ENCODE data around the gene SMAD2. TPM values are rescaled to one million over a fixed set of nuclear protein-coding genes. Genes with fewer than 3 reads are reported as not detected.

The SMAD2 gene
- total RNA-seq, 1 donor: 118 TPM

DNA sequence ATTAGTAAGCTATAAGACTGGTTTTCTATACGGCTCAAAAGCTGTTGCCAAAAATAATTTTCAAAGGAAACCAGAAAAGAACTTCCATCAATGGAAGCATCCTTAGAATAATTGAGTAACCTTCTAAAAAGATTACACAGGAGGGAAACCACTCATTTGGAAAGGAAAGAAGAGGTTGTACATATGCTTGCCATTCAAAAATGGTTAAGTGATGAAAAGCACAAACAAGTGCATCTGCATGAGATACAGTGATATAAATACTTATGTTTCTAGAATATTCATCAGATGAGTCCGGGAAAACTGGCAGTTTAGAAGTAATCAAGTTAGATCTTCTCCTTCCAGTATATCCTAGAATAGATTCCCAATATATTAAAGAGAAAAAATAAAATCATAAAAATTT lies 20.1 kb upstream of the SMAD2 start:
- no peak overlapping the region for H3K4me3 ChIP-seq (ENCODE audit: low read depth, low read length)
- no peak for DNase-seq (ENCODE audit: low read depth)
- TF ChIP-seq, protein P1, sequence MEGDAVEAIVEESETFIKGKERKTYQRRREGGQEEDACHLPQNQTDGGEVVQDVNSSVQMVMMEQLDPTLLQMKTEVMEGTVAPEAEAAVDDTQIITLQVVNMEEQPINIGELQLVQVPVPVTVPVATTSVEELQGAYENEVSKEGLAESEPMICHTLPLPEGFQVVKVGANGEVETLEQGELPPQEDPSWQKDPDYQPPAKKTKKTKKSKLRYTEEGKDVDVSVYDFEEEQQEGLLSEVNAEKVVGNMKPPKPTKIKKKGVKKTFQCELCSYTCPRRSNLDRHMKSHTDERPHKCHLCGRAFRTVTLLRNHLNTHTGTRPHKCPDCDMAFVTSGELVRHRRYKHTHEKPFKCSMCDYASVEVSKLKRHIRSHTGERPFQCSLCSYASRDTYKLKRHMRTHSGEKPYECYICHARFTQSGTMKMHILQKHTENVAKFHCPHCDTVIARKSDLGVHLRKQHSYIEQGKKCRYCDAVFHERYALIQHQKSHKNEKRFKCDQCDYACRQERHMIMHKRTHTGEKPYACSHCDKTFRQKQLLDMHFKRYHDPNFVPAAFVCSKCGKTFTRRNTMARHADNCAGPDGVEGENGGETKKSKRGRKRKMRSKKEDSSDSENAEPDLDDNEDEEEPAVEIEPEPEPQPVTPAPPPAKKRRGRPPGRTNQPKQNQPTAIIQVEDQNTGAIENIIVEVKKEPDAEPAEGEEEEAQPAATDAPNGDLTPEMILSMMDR (IDR thresholded peaks at IDR 0.05; ENCODE audit: insufficient read depth, low read length): no peak

DNA sequence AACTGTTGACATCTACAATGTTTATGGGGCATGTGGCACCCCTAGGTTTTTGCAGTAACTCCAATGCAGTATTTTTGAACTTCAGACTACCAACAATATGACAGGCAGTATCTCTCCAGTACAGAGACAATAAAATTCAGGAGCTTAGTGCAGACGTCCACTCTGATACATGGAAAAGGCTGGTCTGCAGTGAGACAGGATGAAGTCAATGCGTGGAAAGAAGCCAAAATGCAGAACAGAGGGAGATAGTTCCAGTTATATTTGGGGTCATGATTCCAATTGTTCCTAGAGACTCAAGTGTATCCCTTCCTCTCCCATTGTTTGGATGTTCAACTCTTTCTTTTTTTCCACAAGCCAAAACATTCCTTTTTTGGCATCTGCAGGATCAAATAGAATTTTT lies 18.7 kb upstream of the SMAD2 start:
- no peak for DNase-seq (ENCODE audit: low read depth)
- TF ChIP-seq, protein P1 (IDR thresholded peaks at IDR 0.05; ENCODE audit: insufficient read depth, low read length): no peak
- no peak overlapping the region for H3K4me3 ChIP-seq (ENCODE audit: low read depth, low read length)

DNA sequence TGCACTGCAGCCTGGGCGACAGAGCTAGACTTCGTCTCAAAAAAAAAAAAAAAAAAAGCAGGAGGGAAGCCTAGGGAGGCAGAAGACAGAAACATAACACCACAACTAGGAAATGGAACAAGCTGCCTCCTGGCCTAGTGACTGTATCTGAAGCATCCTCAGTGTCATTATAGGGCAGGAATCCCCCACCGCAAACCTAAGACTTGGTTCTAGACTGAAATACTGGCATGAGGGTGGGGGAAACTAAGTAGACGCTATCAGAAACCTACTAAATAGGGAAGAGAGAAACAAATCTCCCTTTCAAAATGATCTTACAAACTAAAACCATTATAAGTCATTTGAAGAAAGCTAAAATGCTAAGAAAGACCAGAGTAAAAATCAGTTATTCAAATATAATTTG lies 16.4 kb upstream of the SMAD2 start:
- no peak for DNase-seq (ENCODE audit: low read depth)
- TF ChIP-seq, protein P1 (IDR thresholded peaks at IDR 0.05; ENCODE audit: insufficient read depth, low read length): no peak
- no peak overlapping the region for H3K4me3 ChIP-seq (ENCODE audit: low read depth, low read length)

DNA sequence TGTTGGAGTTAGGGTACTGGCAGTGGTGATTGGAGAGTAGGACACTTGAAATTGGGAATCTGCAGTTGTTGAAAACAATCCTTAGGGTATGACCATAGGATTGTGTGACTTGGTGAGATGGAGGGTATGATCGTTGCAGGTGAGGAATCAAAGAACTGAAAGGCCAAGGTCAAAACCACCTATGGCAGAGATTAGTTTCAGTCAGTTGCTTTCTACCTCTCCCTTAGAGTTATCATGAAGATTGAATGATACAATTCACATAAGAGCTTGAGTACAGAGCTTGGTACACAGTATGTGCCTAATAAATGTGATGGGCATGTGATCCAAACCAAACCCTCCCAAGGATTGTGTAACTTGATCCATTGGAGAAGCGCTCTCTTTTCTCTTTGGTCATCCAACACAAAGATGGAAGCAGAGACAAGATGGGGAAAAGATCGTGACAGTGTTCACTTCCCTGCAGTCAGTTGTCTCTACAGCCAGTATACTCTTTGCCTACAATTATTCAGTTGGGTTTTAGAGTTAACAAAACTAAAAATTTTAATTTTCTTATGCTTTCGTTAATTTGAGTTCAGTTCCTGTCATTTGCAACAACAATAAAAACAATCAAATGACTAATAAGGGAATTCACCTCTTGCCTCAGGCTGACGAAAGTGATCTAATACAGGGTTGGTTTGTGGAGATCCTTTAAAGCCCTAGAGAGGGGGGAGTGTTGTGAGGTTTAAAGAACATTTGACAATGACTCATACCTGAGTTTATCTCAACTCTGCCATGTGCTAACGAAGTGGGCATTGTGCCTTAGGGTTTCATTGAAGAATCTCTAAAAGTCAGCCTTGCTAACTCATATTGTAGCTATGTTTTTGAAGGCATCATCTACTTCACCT lies 14.8 kb upstream of the SMAD2 start:
- TF ChIP-seq, protein P1 (IDR thresholded peaks at IDR 0.05; ENCODE audit: insufficient read depth, low read length): no peak
- peak; percentile 55 for DNase-seq (ENCODE audit: low read depth)
- no peak overlapping the region for H3K4me3 ChIP-seq (ENCODE audit: low read depth, low read length)

DNA sequence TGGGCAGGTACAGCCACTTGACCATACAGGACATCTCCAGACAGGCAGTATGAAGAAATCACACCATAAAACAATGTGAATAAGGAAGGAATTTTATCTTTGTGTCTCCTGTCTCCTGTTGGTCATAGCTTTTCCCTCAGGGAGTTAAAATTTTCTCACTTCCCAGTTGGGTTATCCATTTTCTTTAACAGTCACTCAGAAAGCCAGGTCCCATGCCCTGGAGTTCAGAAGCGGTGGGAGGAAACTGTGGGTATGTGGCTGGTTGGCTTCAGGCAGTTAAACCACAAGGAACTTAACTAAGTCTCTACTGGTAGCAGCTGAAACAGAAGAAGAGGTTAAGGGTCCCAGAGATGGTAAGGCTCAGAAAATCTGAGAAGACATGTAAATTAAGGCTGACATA lies 6.5 kb upstream of the SMAD2 start:
- TF ChIP-seq, protein P1 (IDR thresholded peaks at IDR 0.05; ENCODE audit: insufficient read depth, low read length): no peak
- DNase-seq (ENCODE audit: low read depth): no peak
- no peak overlapping the region for H3K4me3 ChIP-seq (ENCODE audit: low read depth, low read length)

DNA sequence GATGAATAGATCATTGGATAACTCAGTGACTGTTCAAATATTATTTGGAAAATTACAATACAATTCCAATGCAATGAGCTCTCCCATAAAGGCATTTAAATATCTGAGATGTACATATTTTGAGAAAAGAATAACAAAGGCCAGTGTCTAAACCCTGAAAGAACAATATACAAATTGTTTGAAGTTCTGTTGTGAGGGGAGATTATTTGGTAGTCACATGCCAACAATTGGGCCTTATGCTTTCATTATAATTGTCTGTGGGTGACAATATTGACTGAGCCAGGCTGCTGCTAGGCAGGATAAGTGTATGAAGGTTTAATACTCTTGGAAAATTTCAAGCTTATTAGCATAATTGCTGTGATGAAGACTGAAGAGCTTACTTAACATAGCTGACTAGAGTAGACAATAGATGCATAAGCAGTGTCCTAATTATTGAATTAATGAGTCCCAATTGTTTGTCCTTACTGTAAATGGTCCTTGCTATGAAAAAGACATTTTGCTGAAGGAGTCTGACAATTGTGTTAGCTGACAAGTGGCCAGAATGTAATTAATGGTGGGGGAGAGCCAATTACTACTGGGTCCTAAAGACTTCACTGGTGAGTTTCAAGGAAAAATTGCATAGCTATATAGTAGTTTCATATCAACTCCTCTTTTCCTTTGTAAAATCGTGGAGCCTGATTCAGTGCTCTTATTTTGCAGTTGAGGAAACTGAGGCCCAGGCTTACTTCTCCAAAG lies 5.0 kb upstream of the SMAD2 start:
- DNase-seq (ENCODE audit: low read depth): no peak
- H3K4me3 ChIP-seq (ENCODE audit: low read depth, low read length): no peak overlapping the region
- TF ChIP-seq, protein P1 (IDR thresholded peaks at IDR 0.05; ENCODE audit: insufficient read depth, low read length): no peak
